Tibial nerve (tissue), 4 donors: Measurements from ENCODE around the gene NT5DC2.

Experiments used
- EP300 ChIP-seq, 2 donors: sonication (generic); formaldehyde crosslinking; IDR thresholded peaks; one replicate each; pipeline ENCODE4 v1.6.1; 2017; ENCODE audit warnings: antibody characterized with exemption in 2 of 2, mild to moderate bottlenecking in 1 of 2
- POLR2A ChIP-seq, 2 donors: fragments of 450-650 bp; IDR thresholded peaks; one replicate each; pipeline ENCODE4 v1.6.1; 2017; ENCODE audit warnings: antibody characterized with exemption in 2 of 2, mild to moderate bottlenecking in 2 of 2, moderate library complexity in 2 of 2
- TF ChIP-seq, protein P1 (sequence below), 5 experiments: fragments of 200-600 bp in 3 of 5; fragments of 450-650 bp in 2 of 5; sonication (generic) in 3 of 5; IDR thresholded peaks; one replicate each; pipeline ENCODE4 v1.5.1; 2016 to 2019; ENCODE audit warnings: antibody characterized with exemption in 5 of 5, mild to moderate bottlenecking in 3 of 5, moderate library complexity in 2 of 5

DNA sequence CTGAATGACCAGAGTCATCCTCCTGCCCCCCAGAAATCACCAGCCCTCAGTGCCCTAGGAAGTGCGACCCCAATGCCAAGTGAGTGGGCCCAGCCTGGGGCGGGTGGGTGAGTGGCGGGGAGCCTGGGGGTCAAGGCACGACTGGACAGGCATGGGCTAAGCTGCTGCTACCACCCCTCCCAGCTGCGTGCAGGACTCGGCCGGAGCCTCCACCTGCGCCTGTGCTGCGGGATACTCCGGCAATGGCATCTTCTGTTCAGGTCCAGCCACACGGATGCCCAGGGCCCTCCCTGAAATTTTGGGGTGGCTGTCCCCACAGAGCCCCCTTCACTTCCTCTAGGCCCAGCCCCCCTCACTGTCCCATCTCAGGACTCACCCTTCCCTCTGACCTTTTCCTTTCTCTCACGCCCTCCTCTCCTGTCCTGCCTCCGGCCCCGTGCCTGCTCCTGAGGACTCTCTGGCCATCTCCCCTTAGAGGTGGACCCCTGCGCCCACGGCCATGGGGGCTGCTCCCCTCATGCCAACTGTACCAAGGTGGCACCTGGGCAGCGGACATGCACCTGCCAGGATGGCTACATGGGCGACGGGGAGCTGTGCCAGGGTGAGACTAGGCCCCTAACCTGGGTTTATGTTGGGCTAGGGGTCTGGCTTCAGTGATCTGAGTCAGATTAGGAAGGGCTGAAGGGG lies 17.0 kb downstream of the NT5DC2 start:
- TF ChIP-seq, protein P1, sequence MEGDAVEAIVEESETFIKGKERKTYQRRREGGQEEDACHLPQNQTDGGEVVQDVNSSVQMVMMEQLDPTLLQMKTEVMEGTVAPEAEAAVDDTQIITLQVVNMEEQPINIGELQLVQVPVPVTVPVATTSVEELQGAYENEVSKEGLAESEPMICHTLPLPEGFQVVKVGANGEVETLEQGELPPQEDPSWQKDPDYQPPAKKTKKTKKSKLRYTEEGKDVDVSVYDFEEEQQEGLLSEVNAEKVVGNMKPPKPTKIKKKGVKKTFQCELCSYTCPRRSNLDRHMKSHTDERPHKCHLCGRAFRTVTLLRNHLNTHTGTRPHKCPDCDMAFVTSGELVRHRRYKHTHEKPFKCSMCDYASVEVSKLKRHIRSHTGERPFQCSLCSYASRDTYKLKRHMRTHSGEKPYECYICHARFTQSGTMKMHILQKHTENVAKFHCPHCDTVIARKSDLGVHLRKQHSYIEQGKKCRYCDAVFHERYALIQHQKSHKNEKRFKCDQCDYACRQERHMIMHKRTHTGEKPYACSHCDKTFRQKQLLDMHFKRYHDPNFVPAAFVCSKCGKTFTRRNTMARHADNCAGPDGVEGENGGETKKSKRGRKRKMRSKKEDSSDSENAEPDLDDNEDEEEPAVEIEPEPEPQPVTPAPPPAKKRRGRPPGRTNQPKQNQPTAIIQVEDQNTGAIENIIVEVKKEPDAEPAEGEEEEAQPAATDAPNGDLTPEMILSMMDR (IDR thresholded peaks at IDR 0.05), result no peak
- TF ChIP-seq POLR2A (IDR thresholded peaks at IDR 0.05) (no peak), EP300 (IDR thresholded peaks at IDR 0.05) (no peak)
